ENCODE measurements around the gene MTURN.

MTURN gene

GRCh38 chr7:30136117-30136731 lies 1.4 kb downstream of the MTURN start:
- no peak for DNase-seq

DNA sequence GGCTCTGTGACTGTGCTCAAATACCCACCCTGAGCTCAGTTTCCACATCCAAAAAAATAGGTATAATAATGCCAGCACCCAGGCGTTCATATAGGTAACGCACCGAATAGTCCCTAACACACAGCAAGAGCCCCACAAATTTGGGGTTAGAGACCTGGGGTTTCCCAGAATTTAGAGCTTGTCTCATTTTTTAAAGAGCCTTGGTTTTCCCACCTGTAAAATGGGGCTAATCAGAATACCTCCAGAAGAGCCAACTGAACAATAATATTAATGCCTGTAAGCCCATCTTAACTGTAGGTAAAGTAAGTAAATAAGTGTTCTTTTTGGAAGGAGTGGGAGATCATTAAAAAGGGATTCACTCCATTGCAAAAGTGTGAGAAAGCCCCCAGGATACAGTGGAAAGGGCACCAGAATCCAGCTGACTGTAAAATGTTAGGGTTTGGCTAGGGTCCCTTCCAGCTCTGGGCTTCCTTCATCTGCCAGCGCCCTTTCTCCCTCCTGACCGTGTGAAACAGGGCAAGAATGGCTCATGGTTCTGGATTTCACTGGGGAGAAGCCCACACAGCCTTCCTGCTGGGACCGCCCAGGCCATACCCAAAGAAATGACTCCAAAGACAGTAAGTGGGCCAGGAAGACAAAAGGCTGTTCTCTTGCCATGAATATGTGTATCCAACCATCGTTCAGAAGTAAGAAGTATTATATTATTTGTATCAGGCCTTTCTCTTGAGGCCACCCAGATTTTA lies 2.1 kb downstream of the MTURN start:
- DNase-seq = no peak

- no peak for DNase-seq
Measured at GRCh38 chr7:30139836-30140384, 5.1 kb downstream of the MTURN start.

- no peak for DNase-seq
Measured at GRCh38 chr7:30140456-30140855, 5.7 kb downstream of the MTURN start.

GRCh38 chr7:30142710-30143109 lies 7.9 kb downstream of the MTURN start:
- DNase-seq = peak; percentile 22

DNA sequence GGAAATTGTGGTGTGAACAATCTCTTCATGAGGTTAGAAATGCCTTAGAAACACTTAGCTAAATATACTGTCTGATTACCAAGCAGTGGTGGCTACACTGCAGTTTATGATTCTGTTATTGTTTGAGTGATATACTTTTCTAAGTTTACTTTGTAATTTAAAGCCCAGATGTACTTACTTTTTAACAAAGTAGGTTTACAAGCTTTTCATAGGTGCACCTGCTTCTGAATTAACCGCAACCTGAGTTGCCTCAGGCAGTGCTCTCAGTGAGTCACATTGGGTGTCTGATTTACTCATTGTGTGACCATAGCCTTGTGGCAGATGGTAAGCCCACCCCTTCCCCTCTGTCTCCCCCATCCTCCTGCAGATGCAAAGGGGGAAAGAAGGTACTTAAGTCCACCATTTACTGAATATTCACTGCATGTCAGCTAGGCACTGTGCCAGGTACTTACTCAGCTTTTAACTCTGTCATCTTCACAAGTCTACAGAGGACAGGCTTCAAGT lies 9.0 kb downstream of the MTURN start:
- DNase-seq = peak; percentile 88

- DNase-seq = peak; percentile 14
Measured at GRCh38 chr7:30144657-30145306, 10.0 kb downstream of the MTURN start.

DNA sequence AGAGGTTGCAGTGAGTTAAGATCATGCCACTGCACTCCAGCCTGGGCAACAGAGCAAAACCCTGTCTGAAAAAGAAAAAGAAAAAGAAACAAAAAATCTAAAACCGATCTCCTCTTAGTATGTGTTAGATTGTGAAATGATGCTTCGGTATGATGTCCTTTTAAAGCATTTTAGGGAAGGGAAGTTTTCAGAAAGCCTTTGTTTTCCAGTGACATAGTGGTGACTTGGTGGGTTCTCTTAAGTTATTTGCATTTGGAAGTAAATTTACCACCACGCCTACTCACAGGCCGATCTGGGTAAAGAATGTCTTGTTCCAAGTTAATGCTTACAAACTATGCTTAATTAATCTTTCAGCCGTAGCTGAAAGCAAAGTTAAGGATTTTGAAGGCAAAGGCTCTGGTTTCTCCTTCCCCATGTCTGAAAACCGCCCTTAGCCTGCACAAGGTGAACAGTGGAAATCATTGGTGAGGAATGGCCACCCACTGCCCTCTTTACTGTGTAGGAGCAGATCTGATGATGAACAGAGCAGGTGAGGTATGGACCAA lies 10.7 kb downstream of the MTURN start:
- no peak for DNase-seq

DNA sequence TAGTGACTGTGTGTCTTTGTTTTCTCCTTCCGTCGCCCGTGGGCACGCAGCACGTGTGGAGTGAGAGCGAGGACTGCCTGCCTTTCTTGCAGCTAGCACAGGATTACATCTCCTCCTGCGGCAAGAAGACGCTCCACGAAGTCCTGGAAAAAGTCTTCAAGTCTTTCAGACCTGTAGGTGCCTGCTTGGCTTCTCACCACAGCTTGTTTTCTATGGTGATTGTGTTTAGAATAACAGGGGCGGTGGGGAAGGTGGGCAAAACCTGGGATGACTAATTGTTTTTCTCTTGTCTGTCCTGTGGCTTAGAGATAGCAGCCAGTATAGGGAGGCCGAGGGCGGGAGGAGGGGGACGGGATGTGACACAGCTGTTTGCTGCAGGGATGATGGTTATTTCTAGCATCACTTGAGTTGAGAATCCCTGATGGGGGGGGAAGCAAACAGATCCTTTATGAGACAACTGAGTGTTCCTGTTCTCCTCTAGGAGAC lies 11.4 kb downstream of the MTURN start:
- DNase-seq = no peak

GRCh38 chr7:30147223-30147622 lies 12.4 kb downstream of the MTURN start:
- no peak for DNase-seq

GRCh38 chr7:30147785-30148184 lies 13.0 kb downstream of the MTURN start:
- no peak for DNase-seq

GRCh38 chr7:30148426-30148825 lies 13.6 kb downstream of the MTURN start:
- no peak for DNase-seq

DNA sequence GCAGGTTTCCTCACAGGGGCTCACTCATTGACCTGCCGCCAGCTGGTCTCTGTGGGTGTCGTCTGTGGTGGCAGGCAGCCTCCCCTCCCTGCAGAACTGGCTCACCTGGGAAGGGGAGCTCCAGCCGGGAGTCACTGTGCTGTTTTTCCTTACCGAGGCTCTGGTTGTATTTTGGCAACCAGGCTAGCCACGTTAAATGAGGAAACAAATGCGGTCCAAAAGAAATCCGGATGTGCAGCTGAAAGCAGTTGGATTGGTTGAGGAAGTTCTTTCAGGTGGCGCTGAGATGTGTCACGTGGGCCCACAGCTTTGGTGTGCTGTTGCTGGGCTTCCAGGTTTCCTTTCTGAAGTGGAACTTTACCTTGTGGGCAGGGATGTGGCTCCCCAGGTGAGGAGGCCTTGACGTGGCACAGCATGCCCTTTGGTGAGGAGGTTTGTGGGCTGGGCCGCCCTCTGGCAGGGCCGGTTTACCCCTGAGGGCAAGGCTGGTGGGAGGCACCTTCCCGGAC lies 14.2 kb downstream of the MTURN start:
- no peak for DNase-seq

DNA sequence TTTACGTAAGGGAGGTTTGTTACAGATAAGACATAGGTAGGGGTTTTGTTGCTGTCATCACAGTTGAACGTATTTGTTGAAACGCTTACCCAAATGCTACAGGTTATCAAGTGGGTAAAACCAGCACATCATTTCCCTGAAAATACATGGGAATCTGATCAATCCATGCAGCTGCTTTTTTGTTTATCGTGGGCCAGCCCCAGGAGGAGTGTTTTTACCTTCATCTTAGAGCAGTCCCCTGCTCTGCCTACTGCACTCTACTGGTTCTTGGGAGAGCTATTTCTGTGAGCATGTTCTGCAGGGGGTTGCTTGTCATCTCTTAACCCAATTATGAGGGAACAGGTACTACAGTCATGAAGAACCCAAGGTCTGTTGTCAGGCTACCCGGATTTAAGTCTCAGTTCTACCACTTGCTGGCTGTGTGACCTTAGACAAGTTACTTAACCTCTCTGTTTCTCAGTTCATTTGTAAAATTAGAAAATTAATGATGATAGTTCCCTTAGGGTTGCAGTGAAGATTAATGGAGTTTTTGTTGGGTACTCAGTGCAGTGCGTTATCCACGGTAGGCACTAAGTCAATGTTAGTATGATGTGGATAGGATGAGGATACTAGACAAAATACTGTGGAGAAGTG lies 15.0 kb downstream of the MTURN start:
- no peak for DNase-seq

DNA sequence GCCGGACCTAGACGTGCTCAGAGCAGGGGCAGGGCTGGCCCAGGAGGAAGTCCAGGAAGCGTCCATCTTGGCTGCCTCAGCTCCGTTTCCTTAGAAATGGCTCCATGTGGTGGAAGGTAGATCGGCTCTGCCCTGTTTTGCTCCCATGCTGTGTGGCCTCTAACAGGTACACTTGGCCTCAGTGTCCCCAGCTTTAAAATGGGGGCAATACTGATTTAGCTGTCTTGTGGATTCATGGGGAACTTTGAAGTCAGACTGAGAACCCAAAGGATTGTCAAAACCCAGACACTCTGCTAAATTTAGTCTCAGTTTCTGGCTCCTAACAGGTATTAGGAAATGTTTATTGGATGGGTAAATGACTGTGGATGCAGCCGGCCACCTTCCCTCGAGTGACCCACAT lies 15.9 kb downstream of the MTURN start:
- DNase-seq = no peak

- DNase-seq = no peak
Measured at GRCh38 chr7:30154111-30154587, 19.4 kb downstream of the MTURN start.

GRCh38 chr7:30155481-30155880 lies 20.7 kb downstream of the MTURN start:
- no peak for DNase-seq

GRCh38 chr7:30157204-30157603 lies 22.4 kb downstream of the MTURN start:
- DNase-seq = no peak

GRCh38 chr7:30159163-30159562 lies 24.4 kb downstream of the MTURN start:
- no peak for DNase-seq

GRCh38 chr7:30159698-30160143 lies 24.9 kb downstream of the MTURN start:
- DNase-seq = no peak

DNA sequence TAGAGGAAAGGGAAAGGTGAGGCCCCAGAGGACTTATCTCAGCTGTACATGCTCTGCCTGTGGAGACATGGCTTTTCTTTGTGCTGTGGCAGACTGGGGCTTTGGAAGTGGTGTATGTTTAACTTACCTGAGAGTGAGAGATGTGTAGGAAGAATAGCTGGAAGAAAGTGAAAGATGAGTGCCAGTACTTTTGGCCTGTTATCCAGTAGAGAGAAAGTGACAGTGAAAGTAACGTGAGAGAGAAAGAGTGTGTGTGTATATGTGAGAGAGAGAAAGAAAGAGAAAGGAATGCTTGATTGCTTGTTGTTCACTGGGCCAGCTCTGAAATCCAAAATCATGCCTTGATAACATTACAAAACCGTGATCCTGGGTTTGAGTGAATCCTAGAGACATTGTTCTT lies 25.5 kb downstream of the MTURN start:
- no peak for DNase-seq

DNA sequence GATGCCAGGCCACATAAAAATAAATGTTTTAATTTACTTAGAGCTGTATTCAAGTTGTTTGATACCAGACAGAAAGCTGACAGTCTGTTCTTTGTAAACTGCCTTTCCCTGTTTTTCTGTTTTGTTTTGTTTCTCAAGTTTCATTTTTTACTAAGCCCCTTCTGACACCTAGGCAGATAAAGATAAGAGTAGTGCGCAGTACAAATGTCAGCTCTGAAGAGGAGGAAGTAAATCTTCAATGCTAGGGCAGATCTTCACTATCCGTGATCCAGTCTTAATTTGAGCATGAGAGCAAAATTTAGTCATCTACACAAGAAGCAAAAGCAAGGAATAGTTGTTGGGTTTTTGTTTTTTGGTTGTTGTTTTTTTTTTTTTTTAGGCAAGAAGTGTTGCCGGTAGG lies 27.3 kb downstream of the MTURN start:
- no peak for DNase-seq
